H1 (cell line): ENCODE measurements around the gene GTF2A1. TPM values are rescaled to one million over a fixed set of nuclear protein-coding genes. Genes with fewer than 3 reads are reported as not detected.

ENCODE experiments used
- CTCF ChIA-PET: fragments of 300-600 bp; sonication (Branson Sonifier 250); formaldehyde crosslinking; loops from one replicate; lab custom pipeline; 2021; ENCODE audit not compliant: partially characterized antibody; lab: Charles Lee
- POLR2A ChIA-PET: fragments of 300-600 bp; sonication (Branson Sonifier 250); formaldehyde crosslinking; loops from one replicate; lab custom pipeline; 2021; ENCODE audit warnings: inconsistent platforms; ENCODE audit not compliant: partially characterized antibody; lab: Charles Lee
- DNase-seq, 2 experiments: peaks; one replicate each; pipeline versions ENCODE4 v3.0.0 to v3.0.0-alpha.2; 2010 to 2022; ENCODE audit warnings: low spot score in 2 of 2, low read depth in 1 of 2, mixed read lengths in 1 of 2
- FAIRE-seq: peaks from 2 replicates; lab custom pipeline; 2011; peaks lifted over from hg19 to GRCh38; lab: Jason Lieb, UNC
- H2AFZ ChIP-seq: 2 replicates; pipeline ENCODE4 v1.8.1; 2012; ENCODE audit warnings: low read length, inconsistent platforms
- H2AK5ac ChIP-seq: 2 replicates; pipeline ENCODE4 v1.6.1; 2013; ENCODE audit warnings: low read depth, low read length
- H2BK120ac ChIP-seq: replicated peaks from 2 replicates; pipeline ENCODE3; 2013; ENCODE audit warnings: low read depth, low read length, inconsistent platforms
- H2BK12ac ChIP-seq: 2 replicates; pipeline ENCODE4 v1.6.1; 2013; ENCODE audit warnings: low read depth, low read length
- H2BK15ac ChIP-seq: 2 replicates; pipeline ENCODE4 v1.6.1; 2013; ENCODE audit warnings: low read length
- H2BK20ac ChIP-seq: 2 replicates; pipeline ENCODE4 v1.6.1; 2013; ENCODE audit warnings: low read length
- H2BK5ac ChIP-seq: 2 replicates; pipeline ENCODE4 v1.6.1; 2013; ENCODE audit warnings: low read depth, low read length
- H3K14ac ChIP-seq: 2 replicates; pipeline ENCODE4 v1.6.1; 2013; ENCODE audit warnings: inconsistent platforms; ENCODE audit not compliant: insufficient read length
- H3K18ac ChIP-seq: 2 replicates; pipeline ENCODE4 v1.6.1; 2013; ENCODE audit warnings: low read length; ENCODE audit errors: extremely low read depth
- H3K23ac ChIP-seq: 2 replicates; pipeline ENCODE4 v1.6.1; 2013; ENCODE audit warnings: inconsistent platforms; ENCODE audit not compliant: insufficient read length
- H3K23me2 ChIP-seq: 2 replicates; pipeline ENCODE4 v1.6.1; 2013; ENCODE audit warnings: low read depth, low read length
- H3K27ac ChIP-seq: 2 replicates; pipeline ENCODE4 v1.6.1; 2011; ENCODE audit warnings: low read depth, low read length, inconsistent platforms
- H3K27me3 ChIP-seq, 4 experiments: replicated peaks in 1 of 4; 1 replicate in 1 of 4; 2 replicates in 3 of 4; pipeline versions ENCODE4 v1.6.1 to v1.8.1; 2011 to 2013; ENCODE audit warnings: low read length in 3 of 4, mild to moderate bottlenecking in 3 of 4, inconsistent platforms in 2 of 4, mixed read lengths in 2 of 4, moderate library complexity in 1 of 4; ENCODE audit not compliant: control insufficient read depth in 3 of 4, insufficient read depth in 3 of 4; ENCODE audit errors: extremely low read depth in 1 of 4
- H3K36me3 ChIP-seq, 4 experiments: 2 replicates each; pipeline versions ENCODE4 v1.6.1 to v1.8.1; 2011 to 2013; ENCODE audit warnings: mild to moderate bottlenecking in 4 of 4, low read length in 3 of 4, moderate library complexity in 2 of 4, control low read depth in 1 of 4, inconsistent platforms in 1 of 4; ENCODE audit not compliant: insufficient read depth in 4 of 4, control insufficient read depth in 2 of 4
- H3K4ac ChIP-seq: replicated peaks from 2 replicates; pipeline ENCODE3; 2013; ENCODE audit warnings: low read length, low read depth, mixed read lengths, inconsistent platforms; ENCODE audit not compliant: insufficient read length
- H3K4me1 ChIP-seq, 4 experiments: replicated peaks in 1 of 4; 1 replicate in 1 of 4; 2 replicates in 3 of 4; pipeline versions ENCODE4 v1.6.1 to v1.8.1; 2011 to 2013; ENCODE audit warnings: low read length in 3 of 4, inconsistent platforms in 2 of 4, mixed read lengths in 1 of 4; ENCODE audit not compliant: insufficient read depth in 4 of 4, control insufficient read depth in 3 of 4
- H3K4me2 ChIP-seq, 2 experiments: 2 replicates each; pipeline versions ENCODE4 v1.6.1 to v1.8.1; 2011 to 2013; ENCODE audit warnings: low read depth in 2 of 2, low read length in 2 of 2, control low read depth in 1 of 2, inconsistent platforms in 1 of 2, mild to moderate bottlenecking in 1 of 2; ENCODE audit not compliant: insufficient read depth in 1 of 2
- H3K4me3 ChIP-seq, 4 experiments: fragments of 200-600, 300-600 bp in 1 of 4; sonication (generic), shearing (Covaris generic), sonication (Bioruptor Twin) in 1 of 4; 2 replicates each; pipeline versions ENCODE4 v1.5.1 to v1.8.1; 2011 to 2016; ENCODE audit warnings: low read length in 4 of 4, low read depth in 3 of 4, control low read depth in 2 of 4, inconsistent platforms in 2 of 4, mild to moderate bottlenecking in 2 of 4, mixed read lengths in 1 of 4, moderate library complexity in 1 of 4; ENCODE audit not compliant: insufficient read depth in 2 of 4; ENCODE audit errors: extremely low read depth in 1 of 4
- H3K56ac ChIP-seq: replicated peaks from 2 replicates; pipeline ENCODE3; 2013; ENCODE audit warnings: low read depth, mild to moderate bottlenecking, mixed read lengths, low read length, inconsistent platforms; ENCODE audit not compliant: insufficient read length
- H3K79me1 ChIP-seq: 2 replicates; pipeline ENCODE4 v1.6.1; 2013; ENCODE audit warnings: low read depth, low read length, control low read depth
- H3K79me2 ChIP-seq, 2 experiments: 2 replicates each; pipeline versions ENCODE4 v1.6.1 to v1.8.1; 2012 to 2013; ENCODE audit warnings: low read length in 2 of 2, mild to moderate bottlenecking in 2 of 2, inconsistent platforms in 1 of 2; ENCODE audit not compliant: insufficient read depth in 2 of 2, control insufficient read depth in 1 of 2
- H3K9ac ChIP-seq, 4 experiments: replicated peaks in 1 of 4; 1 replicate in 1 of 4; 2 replicates in 3 of 4; pipeline versions ENCODE4 v1.6.1 to v1.8.1; 2011 to 2013; ENCODE audit warnings: low read depth in 3 of 4, low read length in 3 of 4, control low read depth in 2 of 4, mild to moderate bottlenecking in 2 of 4, moderate library complexity in 2 of 4, inconsistent platforms in 1 of 4; ENCODE audit errors: extremely low read depth in 1 of 4
- H3K9me3 ChIP-seq, 2 experiments: 2 replicates each; pipeline versions ENCODE4 v1.6.1 to v1.8.1; 2012 to 2013; ENCODE audit warnings: mild to moderate bottlenecking in 2 of 2, moderate library complexity in 2 of 2, control low read depth in 1 of 2, inconsistent platforms in 1 of 2, low read depth in 1 of 2, low read length in 1 of 2, mixed read lengths in 1 of 2; ENCODE audit not compliant: insufficient read depth in 2 of 2
- H4K20me1 ChIP-seq, 2 experiments: replicated peaks in 1 of 2; 2 replicates each; pipeline versions ENCODE3 to v1.8.1; 2011 to 2013; ENCODE audit warnings: inconsistent platforms in 2 of 2, low read length in 2 of 2, mild to moderate bottlenecking in 1 of 2; ENCODE audit not compliant: insufficient read depth in 2 of 2, control insufficient read depth in 1 of 2
- H4K5ac ChIP-seq: 2 replicates; pipeline ENCODE4 v1.6.1; 2013; ENCODE audit warnings: low read length, low read depth, mixed read lengths, inconsistent platforms; ENCODE audit not compliant: insufficient read length
- H4K8ac ChIP-seq: 2 replicates; pipeline ENCODE4 v1.8.0; 2013; ENCODE audit warnings: mild to moderate bottlenecking, moderate library complexity, low read length, inconsistent platforms; ENCODE audit not compliant: insufficient read depth; ENCODE audit errors: extremely low read depth
- H4K91ac ChIP-seq: replicated peaks from 2 replicates; pipeline ENCODE3; 2013; ENCODE audit warnings: low read length, mixed read lengths, inconsistent platforms; ENCODE audit not compliant: insufficient read length
- BCL11A ChIP-seq, 2 experiments: IDR thresholded peaks; one replicate each; pipeline ENCODE4 v1.6.1; 2011; ENCODE audit warnings: low read depth in 2 of 2, low read length in 2 of 2, mild to moderate bottlenecking in 2 of 2
- CHD1 ChIP-seq: IDR thresholded peaks from 2 replicates; pipeline ENCODE4 v1.6.1; 2012; ENCODE audit warnings: low read depth, low read length, improper control_type of control experiment
- CTBP2 ChIP-seq: IDR thresholded peaks from 2 replicates; pipeline ENCODE4 v1.7.0; 2011; ENCODE audit warnings: borderline replicate concordance, mild to moderate bottlenecking, moderate library complexity, mixed read lengths, low read length; ENCODE audit not compliant: insufficient read depth, insufficient read length
- EGR1 ChIP-seq: IDR thresholded peaks from 2 replicates; pipeline ENCODE4 v1.6.1; 2011; ENCODE audit warnings: low read depth, low read length, borderline replicate concordance
- HDAC6 ChIP-seq: IDR thresholded peaks from one replicate; pipeline ENCODE4 v1.7.1; 2012; ENCODE audit warnings: low read depth, mild to moderate bottlenecking, inconsistent platforms, low read length, moderate library complexity
- JUND ChIP-seq: IDR thresholded peaks from 2 replicates; pipeline ENCODE4 v1.6.1; 2011; ENCODE audit warnings: mild to moderate bottlenecking, improper control_type of control experiment, low read length
- MAX ChIP-seq: IDR thresholded peaks from 2 replicates; pipeline ENCODE4 v1.6.1; 2012; ENCODE audit warnings: inconsistent platforms
- NANOG ChIP-seq: IDR thresholded peaks from 2 replicates; pipeline ENCODE4 v1.6.1; 2011; ENCODE audit warnings: low read length, low read depth, mild to moderate bottlenecking, inconsistent platforms; ENCODE audit not compliant: insufficient read depth, poor library complexity, severe bottlenecking
- SAP30 ChIP-seq: fragments of 300-600 bp; sonication (generic); IDR thresholded peaks from 2 replicates; pipeline ENCODE4 v1.7.1; 2012; ENCODE audit warnings: low read length, moderate library complexity, mild to moderate bottlenecking, inconsistent platforms; ENCODE audit not compliant: insufficient read depth, insufficient replicate concordance
- SIN3A ChIP-seq, 2 experiments: IDR thresholded peaks in 1 of 2; conservative IDR thresholded peaks in 1 of 2; 2 replicates each; pipeline ENCODE4 v1.6.1; 2011 to 2012; ENCODE audit warnings: low read length in 2 of 2, improper control_type of control experiment in 1 of 2, low read depth in 1 of 2, mild to moderate bottlenecking in 1 of 2
- SP2 ChIP-seq: IDR thresholded peaks from 2 replicates; pipeline ENCODE4 v1.6.1; 2012; ENCODE audit warnings: mild to moderate bottlenecking, low read length, inconsistent platforms
- WGBS, 2 experiments: shearing (Covaris generic) in 1 of 2; methylation state at CpG; one replicate each; pipeline versions ENCODE4 v1.1.6 to v1.1.7; 2013 to 2015; ENCODE audit warnings: low lambda C conversion rate in 2 of 2, mixed read lengths in 2 of 2, inconsistent platforms in 1 of 2, low coverage in 1 of 2, missing lambda C conversion rate in 1 of 2; ENCODE audit not compliant: insufficient replicate concordance in 2 of 2, insufficient coverage in 1 of 2, insufficient read length in 1 of 2; ENCODE audit errors: extremely low coverage in 1 of 2, missing lambda C conversion rate in 1 of 2; 5-methylcytosine and 5-hydroxymethylcytosine counted together
- polyA plus RNA-seq, 7 experiments: library from polyadenylated mRNA; depleted of rRNA in 3 of 7; stranded (reverse) in 5 of 7; unstranded in 2 of 7; fragments of >200 nt in 5 of 7; fragments of 200-250 nt in 2 of 7; gene quantifications; 1 replicate in 5 of 7; 2 replicates in 1 of 7; 4 replicates in 1 of 7; pipeline versions ENCODE4 v1.2.1 to v1.2.3, GENCODE V29; 2011 to 2013; ENCODE audit warnings: missing spikeins in 2 of 7, mixed read lengths in 2 of 7
- total RNA-seq: library from RNA; stranded (reverse); fragmentation: NEBNext Ultra II Directional; extraction: Animal tissue kit (Norgen Biotek cat#: 25700); gene quantifications from 2 replicates; pipeline ENCODE4 v1.2.1, GENCODE V29; 2021
- TF ChIP-seq, protein P1 (sequence below): IDR thresholded peaks from 2 replicates; pipeline ENCODE4 v1.6.1; 2011; ENCODE audit warnings: low read length, improper control_type of control experiment

GTF2A1 gene
- total and polyA plus RNA-seq, 2 of the 8 experiments (the other 6 are each of a cell fraction or from before 2014, with no cell fraction given): 24.1 to 57.8 TPM

GRCh38 chr14:81162941-81163340 is 57.8 kb downstream of the GTF2A1 start:
- H3K56ac ChIP-seq: no peak overlapping the region
- H4K5ac ChIP-seq: no peak overlapping the region
- no peaks in the 10 kb centered on the region for H3K79me1 ChIP-seq
- H3K9ac ChIP-seq: no peak overlapping the region
- CTCF ChIA-PET: interaction anchor here (1.0 to 9.0 kb wide), 22 partner anchors 8 to 298 kb away, joined by 3 to 65 read pairs (median 6); partner anchors contain the start of gene TSHR
- DNase-seq (no peak), FAIRE-seq (no peak)
- POLR2A ChIA-PET: interaction anchor here (2.9 kb wide), 1 partner anchor 56 kb away, joined by 8 read pairs; no protein-coding TSS in a partner anchor
- H3K79me2 ChIP-seq: no peaks in the 10 kb centered on the region
- H3K23ac ChIP-seq: no peak overlapping the region
- H4K8ac ChIP-seq: no peak overlapping the region
- H3K23me2 ChIP-seq: no peaks in the 10 kb centered on the region
- H2BK12ac ChIP-seq: no peak overlapping the region
- no peak overlapping the region for H2BK15ac ChIP-seq
- no peak overlapping the region for H3K4me2 ChIP-seq
- no peaks in the 10 kb centered on the region for H3K9me3 ChIP-seq
- no peak overlapping the region for H3K18ac ChIP-seq
- no peaks in the 10 kb centered on the region for H3K27me3 ChIP-seq
- H2AFZ ChIP-seq: no peak overlapping the region
- no peak overlapping the region for H2AK5ac ChIP-seq
- no peaks in the 10 kb centered on the region for H3K36me3 ChIP-seq
- H2BK5ac ChIP-seq: no peak overlapping the region
- H2BK20ac ChIP-seq: no peak overlapping the region
- H4K20me1 ChIP-seq: no peaks in the 10 kb centered on the region
- no peak overlapping the region for H3K27ac ChIP-seq
- no peak overlapping the region for H2BK120ac ChIP-seq
- 93% methylated on average over 3 of the region's 3 CpGs; no CpG with 5 or more reads in 1 of the 2 experiments for WGBS, 2 experiments
- H3K14ac ChIP-seq: no peak overlapping the region
- no peak overlapping the region for H3K4ac ChIP-seq
- no peak overlapping the region for H3K4me3 ChIP-seq
- no peak overlapping the region for H4K91ac ChIP-seq
- peaks cover 0 to 2% (median 0%) of the 10 kb centered on the region in 4 experiments; a peak in 1 of 7 replicates for H3K4me1 ChIP-seq
- no peak for TF ChIP-seq JUND
- TF ChIP-seq EGR1: no peak
- TF ChIP-seq CTBP2: no peak
- no peak for TF ChIP-seq SP2
- TF ChIP-seq BCL11A (IDR thresholded peaks at IDR 0.05; ENCODE audit: low read depth in 2 of 2, low read length in 2 of 2): no peak
- no peak for TF ChIP-seq CHD1
- no peak for TF ChIP-seq NANOG
- no peak for TF ChIP-seq HDAC6
- no peak for TF ChIP-seq MAX
- TF ChIP-seq SAP30: no peak
- TF ChIP-seq, protein P1, sequence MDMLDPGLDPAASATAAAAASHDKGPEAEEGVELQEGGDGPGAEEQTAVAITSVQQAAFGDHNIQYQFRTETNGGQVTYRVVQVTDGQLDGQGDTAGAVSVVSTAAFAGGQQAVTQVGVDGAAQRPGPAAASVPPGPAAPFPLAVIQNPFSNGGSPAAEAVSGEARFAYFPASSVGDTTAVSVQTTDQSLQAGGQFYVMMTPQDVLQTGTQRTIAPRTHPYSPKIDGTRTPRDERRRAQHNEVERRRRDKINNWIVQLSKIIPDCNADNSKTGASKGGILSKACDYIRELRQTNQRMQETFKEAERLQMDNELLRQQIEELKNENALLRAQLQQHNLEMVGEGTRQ: no peak
- TF ChIP-seq SIN3A (conservative IDR thresholded peaks at IDR 0.05 in 1 of 2, IDR thresholded peaks at IDR 0.05 in 1 of 2; ENCODE audit: low read depth in 1 of 2, low read length in 2 of 2): no peak
